NCI-H2107 treated with DMSO at 0.1 percent for 48 hours (cell line): Measurements from ENCODE around the gene GBF1.

Experiments
- DNase-seq: peaks from one replicate; lab custom pipeline; 2025; ENCODE audit not compliant: unreplicated experiment; lab: John Stamatoyannopoulos, UW

GBF1 gene

GRCh38 chr10:102419269-102420180, 174.2 kb downstream of the GBF1 start:
- peak; percentile 65 for DNase-seq

- DNase-seq = no peak
These were observed 174.9 kb downstream of the GBF1 start for GRCh38 chr10:102420181-102420713.

- DNase-seq = peak; percentile 87
These were observed 175.6 kb downstream of the GBF1 start, which contains the start of gene FBXL15 for GRCh38 chr10:102420714-102421506. TSS of gene FBXL15 (plus strand) at chr10:102420836. CDS start at chr10:102421130, 294 bp downstream.

- no peak for DNase-seq
These were observed 176.1 kb downstream of the GBF1 start for GRCh38 chr10:102421507-102421756.

- no peak for DNase-seq
These were observed 176.6 kb downstream of the GBF1 start for GRCh38 chr10:102421757-102422512.

GRCh38 chr10:102422545-102423129, 177.3 kb downstream of the GBF1 start:
- no peak for DNase-seq

- DNase-seq = no peak
These were observed 178.1 kb downstream of the GBF1 start for GRCh38 chr10:102423372-102423968.

- no peak for DNase-seq
These were observed 178.8 kb downstream of the GBF1 start for GRCh38 chr10:102424145-102424544.

- DNase-seq = no peak
These were observed 179.6 kb downstream of the GBF1 start for GRCh38 chr10:102424916-102425315.

- no peak for DNase-seq
These were observed 180.1 kb downstream of the GBF1 start for GRCh38 chr10:102425444-102425843.

- no peak for DNase-seq
These were observed 181.5 kb downstream of the GBF1 start for GRCh38 chr10:102426803-102427287.

- DNase-seq = no peak
These were observed 184.1 kb downstream of the GBF1 start for GRCh38 chr10:102429468-102429867.

GRCh38 chr10:102431452-102432124, 186.3 kb downstream of the GBF1 start:
- no peak for DNase-seq
